Neural cell (in vitro differentiated cells): ENCODE data around the gene STAB1. TPM values are rescaled to one million over a fixed set of nuclear protein-coding genes. Genes with fewer than 3 reads are reported as not detected.

ENCODE experiments used
- H2AFZ ChIP-seq: fragments of 200-600, 300-800 bp; sonication (generic), shearing (Covaris generic); 2 replicates; pipeline ENCODE4 v1.6.0; 2014; ENCODE audit warnings: low read depth, mild to moderate bottlenecking, antibody characterized with exemption, low read length, moderate library complexity
- H3F3A ChIP-seq: fragments of 200-600 bp; shearing (Covaris generic); 2 replicates; pipeline ENCODE4 v1.6.1; 2016; ENCODE audit warnings: mild to moderate bottlenecking, moderate library complexity, mixed read lengths, antibody characterized with exemption, low read length; ENCODE audit not compliant: insufficient read depth, poor library complexity, severe bottlenecking
- H3K27ac ChIP-seq: fragments of 200-600, 300-800 bp; sonication (generic), shearing (Covaris generic); 2 replicates; pipeline ENCODE4 v1.5.1; 2014; ENCODE audit warnings: mild to moderate bottlenecking, low read length, moderate library complexity
- H3K27me3 ChIP-seq: fragments of 300-800, 200-600 bp; sonication (generic), shearing (Covaris generic); 2 replicates; pipeline ENCODE4 v1.6.0; 2014; ENCODE audit warnings: mild to moderate bottlenecking, low read depth, low read length, moderate library complexity; ENCODE audit not compliant: insufficient read depth
- H3K36me3 ChIP-seq: fragments of 300-800, 200-600 bp; sonication (generic), shearing (Covaris generic); 2 replicates; pipeline ENCODE4 v1.5.1; 2014; ENCODE audit warnings: mild to moderate bottlenecking, antibody characterized with exemption, low read length, moderate library complexity; ENCODE audit not compliant: insufficient read depth
- H3K4me2 ChIP-seq: fragments of 300-800, 200-600 bp; sonication (generic), shearing (Covaris generic); 2 replicates; pipeline ENCODE4 v1.6.0; 2014; ENCODE audit warnings: mild to moderate bottlenecking, low read length
- H3K4me3 ChIP-seq: fragments of 300-800, 200-600 bp; sonication (generic), shearing (Covaris generic); 2 replicates; pipeline ENCODE4 v1.5.1; 2014; ENCODE audit warnings: mild to moderate bottlenecking, low read length, moderate library complexity
- H3K79me2 ChIP-seq: fragments of 200-600 bp; shearing (Covaris generic); replicated peaks from 2 replicates; pipeline ENCODE4 v1.6.0; 2014; ENCODE audit warnings: mild to moderate bottlenecking, low read length, moderate library complexity; ENCODE audit not compliant: insufficient read depth
- H3K9ac ChIP-seq: fragments of 300-800, 200-600 bp; sonication (generic), shearing (Covaris generic); 2 replicates; pipeline ENCODE4 v1.6.1; 2016; ENCODE audit warnings: mild to moderate bottlenecking, low read length, mixed read lengths
- H3K9me2 ChIP-seq: fragments of 200-600 bp; shearing (Covaris generic); 2 replicates; pipeline ENCODE4 v1.6.1; 2016; ENCODE audit warnings: mild to moderate bottlenecking, low read length, mixed read lengths; ENCODE audit not compliant: insufficient read depth
- H3K9me3 ChIP-seq: fragments of 200-600, 300-800 bp; sonication (generic), shearing (Covaris generic); 2 replicates; pipeline ENCODE4 v1.6.1; 2016; ENCODE audit warnings: mild to moderate bottlenecking, mixed run types, low read length, moderate library complexity, mixed read lengths
- H4K20me1 ChIP-seq: fragments of 200-600 bp; shearing (Covaris generic); 2 replicates; pipeline ENCODE4 v1.6.1; 2016; ENCODE audit warnings: mild to moderate bottlenecking, mixed run types; ENCODE audit not compliant: insufficient read depth
- EP300 ChIP-seq: fragments of 450-650 bp; conservative IDR thresholded peaks from 2 replicates; pipeline ENCODE4 v1.6.1; 2014; ENCODE audit warnings: antibody characterized with exemption, mild to moderate bottlenecking, moderate library complexity; ENCODE audit not compliant: poor library complexity, severe bottlenecking
- EZH2 ChIP-seq: fragments of 200-600, 300-800 bp; shearing (Covaris generic), sonication (generic); IDR thresholded peaks from 2 replicates; pipeline ENCODE4 v1.6.1; 2014; ENCODE audit warnings: antibody characterized with exemption, low read length, borderline replicate concordance, mild to moderate bottlenecking; ENCODE audit not compliant: insufficient read depth, poor library complexity, severe bottlenecking
- MXI1 ChIP-seq: fragments of 450-650 bp; conservative IDR thresholded peaks from 2 replicates; pipeline ENCODE4 v1.6.1; 2014; ENCODE audit warnings: antibody characterized with exemption, mild to moderate bottlenecking; ENCODE audit not compliant: poor library complexity, severe bottlenecking
- POLR2AphosphoS5 ChIP-seq: IDR thresholded peaks from 2 replicates; pipeline ENCODE4 v1.6.1; 2012
- RAD21 ChIP-seq: fragments of 450-650 bp; conservative IDR thresholded peaks from 2 replicates; pipeline ENCODE4 v1.6.1; 2014; ENCODE audit warnings: antibody characterized with exemption, mild to moderate bottlenecking, moderate library complexity
- REST ChIP-seq: IDR thresholded peaks from 2 replicates; pipeline ENCODE4 v1.6.1; 2012; ENCODE audit warnings: borderline replicate concordance
- SMC3 ChIP-seq: fragments of 450-650 bp; conservative IDR thresholded peaks from 2 replicates; pipeline ENCODE4 v1.6.1; 2014; ENCODE audit warnings: antibody characterized with exemption, mild to moderate bottlenecking, moderate library complexity; ENCODE audit not compliant: poor library complexity
- TAF1 ChIP-seq: IDR thresholded peaks from 2 replicates; pipeline ENCODE4 v1.6.1; 2012; ENCODE audit warnings: low read depth
- polyA plus RNA-seq: library from polyadenylated mRNA; depleted of rRNA; stranded (reverse); fragments of >200 nt; gene quantifications from 2 replicates; pipeline ENCODE4 v1.2.3, GENCODE V29; 2014
- TF ChIP-seq, protein P1 (sequence below): fragments of 450-650 bp; IDR thresholded peaks from 2 replicates; pipeline ENCODE4 v1.5.1; 2014; ENCODE audit warnings: antibody characterized with exemption, mild to moderate bottlenecking, moderate library complexity; ENCODE audit not compliant: poor library complexity, severe bottlenecking

Gene STAB1
- polyA plus RNA-seq, 1 donor from 2014 or later, result 0.28 TPM

DNA sequence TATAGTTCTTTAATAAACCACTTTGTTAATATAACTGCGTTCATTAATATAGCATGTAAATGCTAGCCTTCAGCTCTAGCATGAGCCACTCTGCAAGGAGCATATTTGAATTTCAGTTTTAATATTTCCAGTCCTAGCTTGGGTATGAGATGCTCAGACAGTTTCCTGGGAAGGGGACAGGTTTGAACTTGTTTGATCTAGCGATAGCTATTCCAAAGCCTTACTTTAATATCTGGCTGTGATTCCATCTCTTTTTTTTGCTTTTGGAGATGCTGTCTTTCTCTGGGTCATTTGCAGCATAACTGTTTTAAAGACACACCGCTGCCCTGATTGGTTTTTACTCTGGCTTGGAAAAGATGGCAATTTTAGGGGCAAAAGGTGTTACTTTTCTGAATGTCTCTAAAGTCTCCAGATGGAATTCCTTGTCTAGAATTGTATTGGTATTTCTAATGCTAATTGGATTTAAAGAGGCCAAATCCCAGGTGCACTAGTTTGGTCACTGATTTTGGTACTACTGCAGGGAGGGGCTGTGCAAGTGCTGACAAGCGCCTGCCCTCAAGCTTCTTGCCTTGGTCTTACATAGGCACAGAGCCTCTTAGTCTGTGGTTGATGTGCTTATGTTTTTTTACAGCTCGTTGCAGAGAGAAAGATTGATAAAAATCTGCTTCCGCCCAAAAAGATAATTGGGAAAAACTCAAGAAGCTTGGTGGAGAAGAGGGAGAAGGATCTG lies 36.9 kb upstream of the STAB1 start:
- peak overlapping the region; percentile 95 for H3K4me3 ChIP-seq
- H3K27ac ChIP-seq, result no peak overlapping the region
- peaks cover 40% of the 10 kb centered on the region for H3K79me2 ChIP-seq
- H3K4me2 ChIP-seq, result no peak overlapping the region
- H4K20me1 ChIP-seq, result no peaks in the 10 kb centered on the region
- TF ChIP-seq SMC3 (no peak), REST (no peak), TAF1 (no peak), MXI1 (no peak), EP300 (no peak), EZH2 (no peak), RAD21 (no peak), POLR2AphosphoS5 (no peak)
- TF ChIP-seq, protein P1, sequence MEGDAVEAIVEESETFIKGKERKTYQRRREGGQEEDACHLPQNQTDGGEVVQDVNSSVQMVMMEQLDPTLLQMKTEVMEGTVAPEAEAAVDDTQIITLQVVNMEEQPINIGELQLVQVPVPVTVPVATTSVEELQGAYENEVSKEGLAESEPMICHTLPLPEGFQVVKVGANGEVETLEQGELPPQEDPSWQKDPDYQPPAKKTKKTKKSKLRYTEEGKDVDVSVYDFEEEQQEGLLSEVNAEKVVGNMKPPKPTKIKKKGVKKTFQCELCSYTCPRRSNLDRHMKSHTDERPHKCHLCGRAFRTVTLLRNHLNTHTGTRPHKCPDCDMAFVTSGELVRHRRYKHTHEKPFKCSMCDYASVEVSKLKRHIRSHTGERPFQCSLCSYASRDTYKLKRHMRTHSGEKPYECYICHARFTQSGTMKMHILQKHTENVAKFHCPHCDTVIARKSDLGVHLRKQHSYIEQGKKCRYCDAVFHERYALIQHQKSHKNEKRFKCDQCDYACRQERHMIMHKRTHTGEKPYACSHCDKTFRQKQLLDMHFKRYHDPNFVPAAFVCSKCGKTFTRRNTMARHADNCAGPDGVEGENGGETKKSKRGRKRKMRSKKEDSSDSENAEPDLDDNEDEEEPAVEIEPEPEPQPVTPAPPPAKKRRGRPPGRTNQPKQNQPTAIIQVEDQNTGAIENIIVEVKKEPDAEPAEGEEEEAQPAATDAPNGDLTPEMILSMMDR, result no peak
- H3K27me3 ChIP-seq, result no peaks in the 10 kb centered on the region
- H3K36me3 ChIP-seq, result no peaks in the 10 kb centered on the region
- peaks cover 6% of the 10 kb centered on the region for H3F3A ChIP-seq
- H2AFZ ChIP-seq, result no peak overlapping the region
- no peaks in the 10 kb centered on the region for H3K9me2 ChIP-seq
- no peaks in the 10 kb centered on the region for H3K9me3 ChIP-seq
- H3K9ac ChIP-seq, result no peak overlapping the region

- TF ChIP-seq, protein P1, result no peak
- TF ChIP-seq EP300, result no peak
- no peak for TF ChIP-seq MXI1
- no peak for TF ChIP-seq REST
- no peak for TF ChIP-seq RAD21
- TF ChIP-seq POLR2AphosphoS5, result no peak
- TF ChIP-seq SMC3, result no peak
- no peak for TF ChIP-seq EZH2
- TF ChIP-seq TAF1, result no peak
- Histone ChIP-seq H3K9ac (no peak overlapping the region), H2AFZ (no peak overlapping the region), H3K27ac (no peak overlapping the region), H3K4me2 (no peak overlapping the region), H3K9me3 (no peaks in the 10 kb centered on the region), H4K20me1 (no peaks in the 10 kb centered on the region), H3F3A (peaks cover 6% of the 10 kb centered on the region), H3K9me2 (no peaks in the 10 kb centered on the region), H3K27me3 (no peaks in the 10 kb centered on the region), H3K36me3 (no peaks in the 10 kb centered on the region), H3K79me2 (peaks cover 40% of the 10 kb centered on the region), H3K4me3 (no peak overlapping the region)
These were observed 36.2 kb upstream of the STAB1 start for GRCh38 chr3:52458770-52459545.
